NOMO-1 (cell line): ENCODE results near the gene DBX2.
"Not testable (repeated sequence)": the region's sequence is repeated elsewhere in the genome, so short reads cannot be mapped to it uniquely, and the experiment has no call there.

Experiments used
- DNase-seq, 2 experiments: peaks; one replicate each; lab custom pipeline; 2025; ENCODE audit not compliant: unreplicated experiment in 2 of 2; lab: John Stamatoyannopoulos, UW

The DBX2 gene

DNA sequence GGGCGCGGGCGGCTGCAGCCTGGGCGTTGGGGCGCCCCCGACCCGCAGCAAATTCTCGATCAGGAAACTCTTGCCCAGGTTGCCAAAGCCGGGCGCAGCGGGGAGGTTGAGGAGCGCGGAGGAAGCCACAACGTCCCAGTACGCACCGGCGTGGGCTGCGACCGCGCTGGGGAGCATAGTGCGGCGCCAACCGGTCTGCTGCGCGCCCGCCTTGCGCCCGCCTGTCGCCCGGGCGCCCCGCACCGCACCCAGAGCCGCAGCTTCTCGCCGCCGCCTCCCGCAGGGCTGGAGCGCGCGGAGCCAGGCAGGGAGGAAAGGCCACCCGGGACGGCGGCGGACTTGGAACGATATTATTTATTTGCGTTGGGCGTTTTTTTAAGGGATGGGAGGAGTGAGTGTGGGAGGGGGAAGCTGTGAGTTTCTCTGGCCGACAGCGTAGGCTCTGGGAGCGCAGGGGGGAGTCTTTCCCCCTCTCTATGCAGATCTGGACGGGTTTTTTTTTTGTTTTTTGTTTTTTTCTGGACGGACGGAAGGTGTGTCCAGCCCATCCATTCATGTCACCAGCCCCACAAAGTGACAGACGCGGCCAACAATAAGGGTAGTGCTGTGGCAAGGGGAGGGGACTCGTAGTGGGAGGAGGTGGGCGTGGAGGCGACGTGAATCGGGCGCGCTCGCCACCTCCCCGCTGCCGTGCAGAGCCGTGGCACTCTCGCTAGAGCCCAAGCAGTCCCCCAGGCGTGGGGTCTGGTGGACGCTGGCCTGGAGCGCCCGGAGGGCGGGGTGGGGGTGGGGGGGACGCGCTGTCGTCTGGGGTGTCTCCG lies at the start of gene DBX2:
DBX2 (minus strand) TSS at position 349 of the 821 bp plus-strand sequence; CDS start at position 177, 172 bp downstream.
- no peak for DNase-seq

DNA sequence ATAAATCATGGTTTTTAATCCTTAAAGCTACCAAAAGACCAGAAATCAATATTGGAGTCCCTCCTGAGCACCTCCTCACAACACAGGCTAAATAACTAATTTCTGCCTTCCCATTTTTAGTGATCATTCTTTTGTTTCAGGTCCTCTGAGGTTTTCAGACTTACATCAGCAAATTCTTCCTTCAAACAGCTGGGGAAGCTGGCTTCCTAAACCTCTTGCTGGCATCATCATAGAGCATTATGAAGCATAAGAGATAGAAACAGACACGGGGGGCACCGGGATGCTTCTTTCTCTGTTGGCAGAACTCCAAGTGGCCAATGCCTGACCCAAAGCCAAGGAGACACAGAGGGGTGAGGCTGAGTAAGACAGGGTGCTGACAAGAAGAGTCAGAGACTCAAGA lies 47.9 kb upstream of the DBX2 start:
- DNase-seq, result no peak

DNA sequence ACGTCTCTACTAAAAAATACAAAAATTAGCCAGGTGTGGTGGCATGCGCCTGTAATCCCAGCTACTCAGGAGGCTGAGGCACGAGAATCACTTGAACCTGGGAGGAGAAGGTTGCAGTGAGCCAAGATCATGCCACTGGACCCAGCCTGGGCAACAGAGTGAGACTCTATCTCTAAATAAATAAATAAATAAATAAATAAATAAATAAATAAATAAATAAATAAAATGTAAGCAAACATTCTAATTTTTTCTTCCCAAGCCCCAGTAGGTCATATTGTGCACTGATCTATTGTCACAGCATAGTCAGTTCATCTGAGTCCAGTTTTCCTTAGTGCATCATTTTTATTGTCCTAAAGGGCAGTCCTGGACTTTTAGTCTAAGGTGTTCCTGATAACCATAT lies 44.5 kb upstream of the DBX2 start:
- not testable (repeated sequence) for DNase-seq

- no peak for DNase-seq
These were observed 42.2 kb upstream of the DBX2 start for GRCh38 chr12:45093051-45093450.

DNA sequence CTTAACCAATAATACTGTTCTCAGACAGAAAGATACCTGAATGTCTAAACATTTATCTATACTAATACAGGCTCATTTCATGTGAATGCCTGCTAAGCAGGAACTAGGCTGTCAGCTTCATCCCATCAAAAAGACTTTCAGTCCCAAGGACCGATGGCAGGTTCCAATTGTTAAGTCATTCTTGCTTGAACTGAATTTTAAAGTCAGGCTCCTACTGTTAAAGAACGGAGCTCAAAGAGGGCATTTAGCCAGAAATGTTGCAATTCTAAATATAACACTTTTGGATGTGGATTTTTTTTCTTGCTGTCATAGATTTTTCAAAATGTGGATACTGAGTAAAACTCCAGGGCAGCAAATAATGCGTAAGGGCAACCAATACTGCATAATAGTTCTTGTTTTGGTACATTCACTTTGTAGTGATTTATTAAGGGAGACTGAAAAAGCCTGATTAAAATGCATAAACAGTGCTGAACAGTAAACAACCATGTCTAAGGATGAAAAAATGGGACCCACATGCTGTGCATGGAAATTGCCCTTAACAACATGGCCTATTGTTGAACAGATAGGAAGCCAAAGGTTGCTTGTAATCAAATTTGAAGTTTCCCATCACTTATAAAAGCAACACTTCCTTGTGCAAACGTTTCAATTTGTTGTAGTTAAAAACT lies 38.6 kb upstream of the DBX2 start:
- DNase-seq, result no peak

- DNase-seq, result no peak
These were observed 37.7 kb upstream of the DBX2 start for GRCh38 chr12:45088608-45089007.

DNA sequence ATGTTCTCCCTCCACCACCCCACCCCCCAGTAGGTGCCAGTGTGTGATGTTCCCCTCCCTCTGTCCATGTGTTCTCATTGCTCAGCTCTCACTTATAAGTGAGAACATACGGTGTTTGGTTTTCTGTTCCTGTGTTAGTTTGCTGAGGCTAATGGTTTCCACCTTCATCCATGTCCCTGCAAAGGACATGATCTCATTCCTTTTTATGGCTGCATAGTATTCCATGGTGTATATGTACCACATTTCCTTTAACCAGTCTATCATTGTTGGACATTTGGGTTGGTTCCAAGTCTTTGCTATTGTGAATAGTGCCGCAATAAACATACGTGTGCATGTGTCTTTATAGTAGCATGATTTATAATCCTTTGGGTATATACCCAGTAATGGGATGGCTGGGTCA lies 33.3 kb upstream of the DBX2 start:
- DNase-seq, result not testable (repeated sequence)

GRCh38 chr12:45077251-45077650 lies 26.4 kb upstream of the DBX2 start:
- no peak for DNase-seq

GRCh38 chr12:45076417-45077026 lies 25.6 kb upstream of the DBX2 start:
- DNase-seq, result no peak

DNA sequence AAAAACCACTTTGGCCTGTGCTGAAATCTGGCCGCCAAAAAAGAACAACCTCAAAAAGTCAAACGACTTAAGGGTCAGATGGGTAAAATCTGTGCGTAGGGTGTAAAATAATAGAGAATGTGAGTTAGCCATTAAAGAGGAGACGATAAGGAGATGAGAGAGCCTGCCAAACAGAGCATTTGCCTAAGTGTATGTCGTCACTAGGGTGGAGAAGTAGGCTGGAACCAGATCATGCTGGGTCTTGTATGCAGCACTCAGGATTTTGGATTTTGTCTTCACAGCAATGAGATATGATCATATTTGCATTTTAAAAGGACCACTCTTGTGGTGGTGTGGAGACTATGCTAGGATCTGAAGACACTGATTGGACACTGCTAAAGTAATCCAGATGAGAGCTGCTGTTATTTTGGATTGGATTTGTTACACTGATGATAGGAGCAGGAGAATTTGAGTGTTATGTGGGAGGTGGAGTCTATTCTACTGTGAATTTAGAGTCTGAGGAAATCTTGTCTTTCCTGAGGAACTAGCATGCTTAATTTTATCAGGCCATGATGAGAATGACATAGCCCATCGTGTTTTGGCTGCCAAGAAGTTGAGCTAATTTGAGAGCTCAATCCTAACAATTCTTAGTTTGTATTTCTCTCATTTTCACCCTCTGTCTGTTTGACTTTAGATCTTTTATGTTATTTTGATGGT lies 24.8 kb upstream of the DBX2 start:
- DNase-seq, result no peak

GRCh38 chr12:45065125-45065626 lies 14.3 kb upstream of the DBX2 start:
- DNase-seq, result no peak

DNA sequence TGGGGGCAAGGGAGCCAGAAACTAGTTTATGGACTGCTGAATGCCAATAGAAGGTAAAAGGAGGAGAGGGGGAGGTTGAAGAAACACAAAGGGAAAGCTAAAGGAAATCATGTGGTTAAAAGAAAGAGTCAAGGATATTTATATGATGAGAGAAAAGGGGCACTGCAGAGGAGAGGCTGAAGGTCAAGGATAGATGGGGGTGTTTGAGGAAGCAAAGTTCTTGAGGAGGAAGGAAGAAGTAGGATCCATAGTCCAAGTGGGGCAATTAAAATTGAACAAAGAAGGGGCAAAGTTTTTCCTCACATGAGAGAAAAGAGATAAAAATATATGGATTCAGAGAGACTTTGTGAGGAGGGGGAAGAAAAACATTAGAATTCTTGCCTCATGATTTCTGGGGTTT lies 10.1 kb upstream of the DBX2 start:
- no peak for DNase-seq

DNA sequence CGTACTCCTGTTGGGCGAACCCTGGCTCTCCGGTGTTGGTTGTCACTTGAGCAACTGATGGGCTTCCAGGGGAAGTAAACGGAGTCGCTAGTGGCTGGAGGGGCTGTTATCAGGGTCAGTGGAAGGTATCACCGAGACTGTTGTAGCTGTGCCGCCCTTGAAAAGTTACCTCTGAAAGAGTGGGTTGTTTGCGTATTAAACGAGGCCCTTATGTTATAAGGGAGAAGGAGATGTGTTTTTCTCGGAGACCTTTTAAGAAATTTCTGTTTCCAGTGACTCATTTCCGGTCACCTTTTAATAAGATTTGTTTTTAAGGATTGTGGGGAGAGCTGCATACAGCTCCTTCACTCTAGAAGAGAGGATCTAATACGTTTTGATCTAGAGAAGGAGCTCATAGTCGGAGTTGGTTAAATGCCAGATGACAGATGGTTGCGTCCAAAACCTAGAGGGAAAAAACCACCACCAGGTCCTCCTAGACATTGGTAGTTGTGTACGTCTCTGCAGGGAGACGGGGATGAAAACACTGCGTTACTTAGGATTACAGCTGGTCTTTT lies 750 bp upstream of the DBX2 start:
- no peak for DNase-seq

GRCh38 chr12:45049912-45050750 lies 768 bp downstream of the DBX2 start:
- no peak for DNase-seq

DNA sequence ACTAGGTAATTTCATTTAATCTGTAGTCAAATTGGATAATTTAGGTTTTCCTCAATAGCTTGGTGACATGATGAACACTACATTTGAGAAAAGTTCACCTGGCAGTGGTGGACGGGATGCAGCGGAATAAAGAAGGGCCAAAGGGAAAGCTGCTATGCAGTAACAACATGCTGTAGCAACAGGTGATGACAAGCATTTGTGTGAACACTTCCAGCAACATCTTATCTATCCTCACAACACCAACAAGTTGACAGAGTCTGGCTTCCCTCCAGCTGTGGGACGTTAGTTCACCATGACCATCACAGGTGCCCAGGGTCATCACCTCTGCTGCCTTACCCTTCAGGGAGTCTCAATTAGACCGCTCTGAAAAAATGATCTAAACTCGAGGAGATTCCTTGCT lies 8.3 kb downstream of the DBX2 start:
- DNase-seq, result no peak

DNA sequence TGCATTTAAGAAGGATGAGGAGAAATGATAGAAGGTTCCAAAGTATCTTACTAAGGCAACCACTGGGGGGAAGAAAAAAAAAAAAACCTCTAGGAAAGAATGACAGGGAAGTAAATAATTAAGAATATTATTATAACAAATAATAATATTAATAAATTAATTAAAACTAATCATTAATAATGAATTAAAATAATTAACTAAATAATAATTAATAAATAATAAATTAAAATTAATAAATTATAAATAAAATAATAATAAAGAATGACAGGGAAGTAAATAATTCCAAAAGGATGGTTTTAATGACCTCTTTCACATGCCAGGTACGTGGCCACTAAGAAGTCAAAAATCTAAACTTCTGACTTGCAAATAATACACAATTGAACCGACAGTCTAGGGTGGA lies 9.9 kb downstream of the DBX2 start:
- no peak for DNase-seq

DNA sequence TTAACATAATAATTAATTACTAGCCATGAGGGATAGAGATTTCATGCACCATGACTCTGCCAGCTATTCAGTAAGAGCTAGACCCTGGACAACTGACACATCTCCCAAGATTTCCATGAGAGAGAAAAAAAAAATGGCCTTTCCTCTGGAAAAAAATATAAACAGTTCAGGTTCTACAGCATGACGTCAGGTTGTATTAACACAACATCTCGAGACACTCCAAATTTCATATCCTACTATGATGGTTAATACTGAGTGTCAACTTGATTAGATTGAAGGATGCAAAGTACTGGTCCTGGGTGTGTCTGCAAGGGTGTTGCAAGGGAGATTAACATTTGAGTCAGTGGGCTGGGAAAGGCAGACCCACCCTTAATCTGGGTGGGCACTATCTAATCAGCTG lies 11.1 kb downstream of the DBX2 start:
- no peak for DNase-seq

GRCh38 chr12:45034861-45035265 lies 16.0 kb downstream of the DBX2 start:
- DNase-seq, result no peak

- DNase-seq, result no peak
These were observed 33.0 kb downstream of the DBX2 start for GRCh38 chr12:45017916-45018315.

- no peak for DNase-seq
These were observed 36.5 kb downstream of the DBX2 start for GRCh38 chr12:45014396-45014795.
